Common myeloid progenitor, CD34-positive (primary cell): ENCODE measurements around the gene SLC24A3.

Source experiments
- CTCF ChIA-PET: fragments of 350-600 bp; sonication (Branson Sonifier 250); formaldehyde crosslinking; loops from one replicate; lab custom pipeline; 2021; ENCODE audit warnings: antibody characterized with exemption; lab: Charles Lee
- POLR2A ChIA-PET: fragments of 350-600 bp; sonication (Branson Sonifier 250); formaldehyde crosslinking; loops from one replicate; lab custom pipeline; 2021; ENCODE audit warnings: antibody characterized with exemption; lab: Charles Lee
- DNase-seq, 3 donors: peaks; one replicate each; pipeline versions ENCODE4 v3.0.0 to v3.0.0-alpha.2; 2013
- H3K27ac ChIP-seq, 2 experiments: 1 replicate in 1 of 2; 2 replicates in 1 of 2; pipeline ENCODE4 v1.7.0; 2013; ENCODE audit warnings: inconsistent platforms in 2 of 2, low read length in 2 of 2, mild to moderate bottlenecking in 2 of 2, low read depth in 1 of 2, moderate library complexity in 1 of 2; ENCODE audit not compliant: severe bottlenecking in 2 of 2, insufficient read depth in 1 of 2, poor library complexity in 1 of 2
- H3K27me3 ChIP-seq, 5 experiments: replicated peaks in 2 of 5; 1 replicate in 3 of 5; 2 replicates in 2 of 5; pipeline versions ENCODE4 v1.6.1 to v1.7.0; 2013; ENCODE audit warnings: low read length in 4 of 5, mild to moderate bottlenecking in 2 of 5, moderate library complexity in 2 of 5, inconsistent platforms in 1 of 5; ENCODE audit not compliant: insufficient read depth in 5 of 5, control insufficient read depth in 4 of 5
- H3K36me3 ChIP-seq, 4 experiments: 1 replicate in 2 of 4; 2 replicates in 2 of 4; pipeline versions ENCODE4 v1.6.1 to v1.7.0; 2013; ENCODE audit warnings: low read length in 3 of 4, control low read depth in 1 of 4, mild to moderate bottlenecking in 1 of 4; ENCODE audit not compliant: control insufficient read depth in 4 of 4, insufficient read depth in 4 of 4
- H3K4me1 ChIP-seq, 4 experiments: 1 replicate in 3 of 4; 2 replicates in 1 of 4; pipeline versions ENCODE4 v1.6.1 to v1.7.1; 2013; ENCODE audit warnings: low read length in 3 of 4, mild to moderate bottlenecking in 3 of 4, control low read depth in 1 of 4, inconsistent platforms in 1 of 4, moderate library complexity in 1 of 4; ENCODE audit not compliant: control insufficient read depth in 4 of 4, insufficient read depth in 4 of 4; ENCODE audit errors: control extremely low read depth in 1 of 4
- H3K4me3 ChIP-seq, 7 experiments: 1 replicate in 4 of 7; 2 replicates in 3 of 7; pipeline versions ENCODE4 v1.5.1 to v1.7.0; 2013; ENCODE audit warnings: mild to moderate bottlenecking in 7 of 7, low read length in 6 of 7, moderate library complexity in 6 of 7, inconsistent platforms in 2 of 7, low read depth in 2 of 7, control low read depth in 1 of 7; ENCODE audit not compliant: insufficient read depth in 4 of 7, control insufficient read depth in 1 of 7; ENCODE audit errors: extremely low read depth in 1 of 7
- H3K9me3 ChIP-seq, 5 experiments: 1 replicate in 4 of 5; 2 replicates in 1 of 5; pipeline versions ENCODE4 v1.6.1 to v1.7.1; 2013; ENCODE audit warnings: low read length in 4 of 5, mild to moderate bottlenecking in 2 of 5, inconsistent platforms in 1 of 5, low read depth in 1 of 5, moderate library complexity in 1 of 5; ENCODE audit not compliant: control insufficient read depth in 4 of 5, insufficient read depth in 2 of 5; ENCODE audit errors: control extremely low read depth in 1 of 5
- WGBS: methylation state at CpG from one replicate; pipeline ENCODE4 v1.1.5; 2013; ENCODE audit not compliant: insufficient coverage; 5-methylcytosine and 5-hydroxymethylcytosine counted together

The SLC24A3 gene

GRCh38 chr20:19495905-19496703, 283.7 kb downstream of the SLC24A3 start:
- H3K27ac ChIP-seq = no peak overlapping the region
- POLR2A ChIA-PET = interaction anchor here (0.7 kb wide), 1 partner anchor 212 kb away, joined by 3 read pairs; no protein-coding TSS in a partner anchor
- no peaks in the 10 kb centered on the region for H3K27me3 ChIP-seq
- H3K4me3 ChIP-seq = no peak overlapping the region
- H3K9me3 ChIP-seq = no peaks in the 10 kb centered on the region
- WGBS = 98% methylated on average over 11 of the region's 12 CpGs
- DNase-seq = no peak
- CTCF ChIA-PET = no interaction called here
- no peaks in the 10 kb centered on the region for H3K36me3 ChIP-seq
- H3K4me1 ChIP-seq = peaks cover 0 to 9% (median 4%) of the 10 kb centered on the region in 4 experiments

- Histone ChIP-seq H3K9me3 (no peaks in the 10 kb centered on the region), H3K27me3 (no peaks in the 10 kb centered on the region), H3K36me3 (no peaks in the 10 kb centered on the region), H3K4me3 (no peak overlapping the region), H3K4me1 (peaks cover 0 to 9% (median 4%) of the 10 kb centered on the region in 4 experiments), H3K27ac (no peak overlapping the region)
- 98% methylated on average over 5 of the region's 6 CpGs for WGBS
- POLR2A ChIA-PET = no interaction called here
- DNase-seq = no peak
- CTCF ChIA-PET = interaction anchor here (1.1 kb wide), 1 partner anchor 11 kb away, joined by 3 read pairs; no protein-coding TSS in a partner anchor
Observed at GRCh38 chr20:19497064-19497463, 284.6 kb downstream of the SLC24A3 start.

GRCh38 chr20:19498756-19499155, 286.3 kb downstream of the SLC24A3 start:
- Histone ChIP-seq H3K4me3 (no peak overlapping the region), H3K27me3 (no peaks in the 10 kb centered on the region), H3K36me3 (no peaks in the 10 kb centered on the region), H3K27ac (no peak overlapping the region), H3K9me3 (no peaks in the 10 kb centered on the region), H3K4me1 (peaks cover 0 to 9% (median 4%) of the 10 kb centered on the region in 4 experiments)
- ChIA-PET POLR2A (no interaction called here), CTCF (interaction anchor here (0.9 to 1.3 kb wide), 3 partner anchors 41 to 113 kb away, joined by 3 read pairs; no protein-coding TSS in a partner anchor)
- WGBS = 0% methylated on average over 4 of the region's 5 CpGs
- DNase-seq = peak; percentile 16 to 74 (median 57)

- no peak for DNase-seq
- H3K36me3 ChIP-seq = no peaks in the 10 kb centered on the region
- H3K27me3 ChIP-seq = no peaks in the 10 kb centered on the region
- no peak overlapping the region for H3K27ac ChIP-seq
- CTCF ChIA-PET = interaction anchor here (1.0 to 1.4 kb wide), 2 partner anchors 14 to 45 kb away, joined by 3 read pairs; no protein-coding TSS in a partner anchor
- no peak overlapping the region for H3K4me3 ChIP-seq
- H3K9me3 ChIP-seq = no peaks in the 10 kb centered on the region
- POLR2A ChIA-PET = no interaction called here
- WGBS = 98% methylated on average over 3 of the region's 4 CpGs
- H3K4me1 ChIP-seq = peaks cover 0 to 9% (median 4%) of the 10 kb centered on the region in 4 experiments
Observed at GRCh38 chr20:19501476-19502115, 289.2 kb downstream of the SLC24A3 start.

- no peak for DNase-seq
- Histone ChIP-seq H3K9me3 (no peaks in the 10 kb centered on the region), H3K4me3 (no peak overlapping the region), H3K27me3 (no peaks in the 10 kb centered on the region), H3K4me1 (peaks cover 0 to 9% (median 4%) of the 10 kb centered on the region in 4 experiments), H3K36me3 (no peaks in the 10 kb centered on the region), H3K27ac (no peak overlapping the region)
- 97% methylated on average over 5 of the region's 5 CpGs for WGBS
- CTCF ChIA-PET = interaction anchor here (1.0 to 1.4 kb wide), 2 partner anchors 15 to 46 kb away, joined by 3 read pairs; no protein-coding TSS in a partner anchor
- POLR2A ChIA-PET = no interaction called here
Observed at GRCh38 chr20:19502169-19502568, 289.7 kb downstream of the SLC24A3 start.

GRCh38 chr20:19504251-19504650, 291.8 kb downstream of the SLC24A3 start:
- POLR2A ChIA-PET = no interaction called here
- CTCF ChIA-PET = no interaction called here
- H3K27ac ChIP-seq = no peak overlapping the region
- H3K27me3 ChIP-seq = no peaks in the 10 kb centered on the region
- H3K36me3 ChIP-seq = no peaks in the 10 kb centered on the region
- no peak for DNase-seq
- H3K9me3 ChIP-seq = no peaks in the 10 kb centered on the region
- no peak overlapping the region for H3K4me3 ChIP-seq
- peaks cover 0 to 5% (median 1%) of the 10 kb centered on the region in 4 experiments for H3K4me1 ChIP-seq

- POLR2A ChIA-PET = no interaction called here
- 100% methylated on average over 1 of the region's 1 CpG for WGBS
Observed at GRCh38 chr20:19506021-19506420, 293.6 kb downstream of the SLC24A3 start.

More at GRCh38 chr20:19506021-19506420, 293.6 kb downstream of the SLC24A3 start:
- Histone ChIP-seq H3K9me3 (no peaks in the 10 kb centered on the region), H3K4me1 (peaks cover 0 to 5% (median 1%) of the 10 kb centered on the region in 4 experiments), H3K4me3 (no peak overlapping the region), H3K27me3 (no peaks in the 10 kb centered on the region), H3K36me3 (no peaks in the 10 kb centered on the region), H3K27ac (no peak overlapping the region)
- CTCF ChIA-PET = no interaction called here
- DNase-seq = no peak
